HEK293T (cell line): ENCODE measurements around the gene HOXC9.

Experiments used
- CTCF ChIA-PET: fragments of 350-600 bp; formaldehyde crosslinking; extraction: SDS; loops from one replicate; lab custom pipeline; 2021; ENCODE audit warnings: antibody characterized with exemption, inconsistent platforms; lab: Yijun Ruan, JAX
- POLR2A ChIA-PET: fragments of 350-600 bp; formaldehyde crosslinking; extraction: SDS; loops from one replicate; lab custom pipeline; 2020; ENCODE audit warnings: antibody characterized with exemption, inconsistent platforms; lab: Yijun Ruan, JAX
- DNase-seq: peaks from one replicate; pipeline ENCODE4 v3.0.0; 2012; ENCODE audit warnings: mixed read lengths; ENCODE audit errors: extremely low spot score
- ARNT ChIP-seq: fragments of 450-650 bp; IDR thresholded peaks from 2 replicates; pipeline ENCODE4 v1.6.1; 2017; ENCODE audit warnings: mild to moderate bottlenecking
- BHLHE40 ChIP-seq: fragments of 450-650 bp; IDR thresholded peaks from 2 replicates; pipeline ENCODE4 v1.6.1; 2016; ENCODE audit warnings: mild to moderate bottlenecking, moderate library complexity, borderline replicate concordance
- CTBP1 ChIP-seq: fragments of 450-650 bp; IDR thresholded peaks from 2 replicates; pipeline ENCODE4 v1.6.1; 2016; ENCODE audit warnings: borderline replicate concordance
- ELF4 ChIP-seq: fragments of 450-650 bp; IDR thresholded peaks from 2 replicates; pipeline ENCODE4 v1.6.1; 2017; ENCODE audit warnings: antibody characterized with exemption
- FOXA1 ChIP-seq: fragments of 450-650 bp; IDR thresholded peaks from 2 replicates; pipeline ENCODE4 v1.6.1; 2016; ENCODE audit warnings: mild to moderate bottlenecking
- FOXK2 ChIP-seq: fragments of 450-650 bp; IDR thresholded peaks from 2 replicates; pipeline ENCODE4 v1.6.1; 2016; ENCODE audit warnings: mild to moderate bottlenecking
- FOXM1 ChIP-seq: fragments of 450-650 bp; IDR thresholded peaks from 2 replicates; pipeline ENCODE4 v1.6.1; 2017; ENCODE audit warnings: mild to moderate bottlenecking, borderline replicate concordance
- HDGF ChIP-seq: fragments of 450-650 bp; IDR thresholded peaks from 2 replicates; pipeline ENCODE4 v1.6.1; 2017; ENCODE audit warnings: antibody characterized with exemption, borderline replicate concordance
- L3MBTL2 ChIP-seq: fragments of 450-650 bp; conservative IDR thresholded peaks from 2 replicates; pipeline ENCODE4 v1.6.1; 2016; ENCODE audit warnings: mild to moderate bottlenecking
- LEF1 ChIP-seq: fragments of 450-650 bp; IDR thresholded peaks from 2 replicates; pipeline ENCODE4 v1.6.1; 2017; ENCODE audit warnings: mild to moderate bottlenecking, borderline replicate concordance
- NFRKB ChIP-seq: fragments of 450-650 bp; IDR thresholded peaks from 2 replicates; pipeline ENCODE4 v1.6.1; 2016; ENCODE audit warnings: mild to moderate bottlenecking, moderate library complexity
- SP1 ChIP-seq: fragments of 450-650 bp; IDR thresholded peaks from 2 replicates; pipeline ENCODE4 v1.6.1; 2017
- SUZ12 ChIP-seq: fragments of 450-650 bp; IDR thresholded peaks from 2 replicates; pipeline ENCODE4 v1.6.1; 2016; ENCODE audit warnings: mild to moderate bottlenecking
- TARDBP ChIP-seq: fragments of 450-650 bp; IDR thresholded peaks from 2 replicates; pipeline ENCODE4 v1.6.1; 2016
- ZNF384 ChIP-seq: fragments of 450-650 bp; IDR thresholded peaks from 2 replicates; pipeline ENCODE4 v1.6.1; 2016
- TF ChIP-seq, protein P1 (sequence below): fragments of 450-650 bp; IDR thresholded peaks from 2 replicates; pipeline ENCODE4 v1.6.1; 2016

The HOXC9 gene

GRCh38 chr12:54002278-54002914, 2.4 kb downstream of the HOXC9 start:
- ChIA-PET CTCF (interaction anchor here (0.9 to 3.3 kb wide), 2 partner anchors 14 to 17 kb away, joined by 3 to 9 read pairs; partner anchors contain the start of gene HOXC10), POLR2A (interaction anchor here (1.5 to 7.6 kb wide), 3 partner anchors 16 to 278 kb away, joined by 3 to 69 read pairs (median 27); partner anchors contain the start of genes HNRNPA1 and HOXC10)
- no peak for DNase-seq
- no peak for TF ChIP-seq ELF4
- TF ChIP-seq SUZ12: no peak
- no peak for TF ChIP-seq FOXK2
- TF ChIP-seq ZNF384: no peak
- no peak for TF ChIP-seq TARDBP
- TF ChIP-seq L3MBTL2: no peak
- no peak for TF ChIP-seq SP1

- DNase-seq: no peak
- ChIA-PET CTCF (interaction anchor here (0.6 to 3.3 kb wide), 2 partner anchors 18 to 252 kb away, joined by 3 to 9 read pairs; partner anchors contain the start of gene HOXC10), POLR2A (no interaction called here)
- TF ChIP-seq BHLHE40 (no peak), FOXA1 (no peak), SUZ12 (no peak), NFRKB (no peak), TARDBP (no peak), FOXM1 (no peak), ARNT (no peak), SP1 (no peak), LEF1 (no peak), FOXK2 (no peak), L3MBTL2 (no peak), ZNF384 (no peak), HDGF (no peak), ELF4 (no peak), CTBP1 (no peak)
- TF ChIP-seq, protein P1, sequence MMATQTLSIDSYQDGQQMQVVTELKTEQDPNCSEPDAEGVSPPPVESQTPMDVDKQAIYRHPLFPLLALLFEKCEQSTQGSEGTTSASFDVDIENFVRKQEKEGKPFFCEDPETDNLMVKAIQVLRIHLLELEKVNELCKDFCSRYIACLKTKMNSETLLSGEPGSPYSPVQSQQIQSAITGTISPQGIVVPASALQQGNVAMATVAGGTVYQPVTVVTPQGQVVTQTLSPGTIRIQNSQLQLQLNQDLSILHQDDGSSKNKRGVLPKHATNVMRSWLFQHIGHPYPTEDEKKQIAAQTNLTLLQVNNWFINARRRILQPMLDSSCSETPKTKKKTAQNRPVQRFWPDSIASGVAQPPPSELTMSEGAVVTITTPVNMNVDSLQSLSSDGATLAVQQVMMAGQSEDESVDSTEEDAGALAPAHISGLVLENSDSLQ: no peak
These were observed 3.0 kb downstream of the HOXC9 start for GRCh38 chr12:54002915-54003389.

DNA sequence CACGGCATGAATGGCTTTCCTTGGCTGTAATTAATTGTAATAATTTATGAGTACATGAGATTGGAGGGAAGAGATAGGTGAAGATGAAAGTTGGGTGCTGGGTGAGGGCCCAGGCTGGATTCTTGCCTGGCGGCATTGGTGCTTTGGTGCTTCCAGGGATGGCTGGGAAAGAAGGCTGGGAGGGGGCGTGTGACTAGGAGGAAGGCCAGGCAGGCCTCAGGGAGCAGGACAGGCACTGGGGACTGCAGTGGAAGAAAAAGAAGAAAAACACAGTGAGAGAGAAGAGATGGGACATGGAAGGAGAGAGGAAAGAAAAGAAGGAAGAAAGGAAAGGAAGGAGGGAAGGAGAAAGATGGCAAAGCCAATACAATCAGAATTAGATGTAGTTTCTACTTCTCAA, 3.7 kb downstream of the HOXC9 start:
- CTCF ChIA-PET: interaction anchor here (0.6 to 3.3 kb wide), 3 partner anchors 18 to 251 kb away, joined by 3 to 9 read pairs (median 8); partner anchors contain the start of genes HOXC10 and HOXC5
- DNase-seq: no peak
- TF ChIP-seq FOXM1: no peak
- no peak for TF ChIP-seq LEF1
- no peak for TF ChIP-seq BHLHE40
- no peak for TF ChIP-seq ELF4
- TF ChIP-seq CTBP1: no peak
- no peak for TF ChIP-seq SUZ12
- TF ChIP-seq NFRKB: no peak
- TF ChIP-seq ZNF384: no peak
- TF ChIP-seq SP1: no peak
- POLR2A ChIA-PET: interaction anchor here (1.2 kb wide), 1 partner anchor 14 kb away, joined by 6 read pairs; no protein-coding TSS in a partner anchor

GRCh38 chr12:54004063-54004840, 4.3 kb downstream of the HOXC9 start:
- CTCF ChIA-PET: interaction anchor here (0.7 to 3.3 kb wide), 5 partner anchors 19 to 204 kb away, joined by 3 to 9 read pairs (median 8); partner anchors contain the start of genes HOXC10 and HOXC5
- no peak for DNase-seq
- POLR2A ChIA-PET: interaction anchor here (0.6 to 1.2 kb wide), 2 partner anchors 13 to 71 kb away, joined by 4 to 6 read pairs; no protein-coding TSS in a partner anchor
- TF ChIP-seq, protein P1: no peak
- TF ChIP-seq TARDBP (no peak), FOXM1 (no peak), ZNF384 (no peak), LEF1 (no peak), ELF4 (no peak), ARNT (no peak), CTBP1 (no peak), SUZ12 (no peak), L3MBTL2 (no peak), SP1 (no peak), FOXA1 (no peak), BHLHE40 (no peak)

- CTCF ChIA-PET: interaction anchor here (0.7 to 3.3 kb wide), 9 partner anchors 14 to 210 kb away, joined by 3 to 9 read pairs (median 4); partner anchors contain the start of genes HOXC10 and HOXC5
- no peak for TF ChIP-seq TARDBP
- no peak for TF ChIP-seq FOXM1
- POLR2A ChIA-PET: interaction anchor here (0.6 to 2.1 kb wide), 5 partner anchors 12 to 71 kb away, joined by 3 to 15 read pairs (median 4); no protein-coding TSS in a partner anchor
- DNase-seq: no peak
These were observed 5.0 kb downstream of the HOXC9 start for GRCh38 chr12:54004841-54005530.

DNA sequence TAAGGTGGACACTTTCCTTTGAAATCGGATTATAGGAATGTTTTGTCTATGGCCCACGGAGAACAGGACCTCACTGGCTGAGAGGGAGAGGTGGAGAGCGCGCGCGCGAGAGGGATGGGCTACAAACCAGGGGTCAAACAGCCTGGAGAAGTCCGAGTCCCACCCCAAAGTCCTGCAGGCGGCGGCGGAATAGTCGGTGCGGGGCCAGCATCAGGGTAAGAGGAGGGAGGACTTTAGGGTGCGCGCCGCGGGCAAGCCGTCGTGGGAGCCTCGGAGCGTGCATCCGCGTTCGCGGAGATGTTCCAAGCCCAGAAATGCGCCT, 5.5 kb downstream of the HOXC9 start:
- TF ChIP-seq CTBP1 (no peak), L3MBTL2 (peak; percentile 43; the same call in 1 of the 2 replicates)
- POLR2A ChIA-PET: interaction anchor here (0.6 to 2.1 kb wide), 4 partner anchors 11 to 38 kb away, joined by 3 to 15 read pairs (median 3); no protein-coding TSS in a partner anchor
- CTCF ChIA-PET: interaction anchor here (0.6 to 2.0 kb wide), 12 partner anchors 11 to 209 kb away, joined by 3 to 8 read pairs (median 4); partner anchors contain the start of genes HOXC4 and HOXC5
- no peak for DNase-seq
